Left forelimb (tissue), 1 donor: ENCODE results near the gene ANXA6.
A peak's percentile ranks its signal among the peaks of the same experiment; 100 is the strongest.
"Not testable (repeated sequence)": the region's sequence is repeated elsewhere in the genome, so short reads cannot be mapped to it uniquely, and the experiment has no call there.

Source experiments
- DNase-seq: peaks from one replicate; pipeline ENCODE4 v3.0.0-alpha.2; 2018; ENCODE audit warnings: low spot score

Gene ANXA6

DNA sequence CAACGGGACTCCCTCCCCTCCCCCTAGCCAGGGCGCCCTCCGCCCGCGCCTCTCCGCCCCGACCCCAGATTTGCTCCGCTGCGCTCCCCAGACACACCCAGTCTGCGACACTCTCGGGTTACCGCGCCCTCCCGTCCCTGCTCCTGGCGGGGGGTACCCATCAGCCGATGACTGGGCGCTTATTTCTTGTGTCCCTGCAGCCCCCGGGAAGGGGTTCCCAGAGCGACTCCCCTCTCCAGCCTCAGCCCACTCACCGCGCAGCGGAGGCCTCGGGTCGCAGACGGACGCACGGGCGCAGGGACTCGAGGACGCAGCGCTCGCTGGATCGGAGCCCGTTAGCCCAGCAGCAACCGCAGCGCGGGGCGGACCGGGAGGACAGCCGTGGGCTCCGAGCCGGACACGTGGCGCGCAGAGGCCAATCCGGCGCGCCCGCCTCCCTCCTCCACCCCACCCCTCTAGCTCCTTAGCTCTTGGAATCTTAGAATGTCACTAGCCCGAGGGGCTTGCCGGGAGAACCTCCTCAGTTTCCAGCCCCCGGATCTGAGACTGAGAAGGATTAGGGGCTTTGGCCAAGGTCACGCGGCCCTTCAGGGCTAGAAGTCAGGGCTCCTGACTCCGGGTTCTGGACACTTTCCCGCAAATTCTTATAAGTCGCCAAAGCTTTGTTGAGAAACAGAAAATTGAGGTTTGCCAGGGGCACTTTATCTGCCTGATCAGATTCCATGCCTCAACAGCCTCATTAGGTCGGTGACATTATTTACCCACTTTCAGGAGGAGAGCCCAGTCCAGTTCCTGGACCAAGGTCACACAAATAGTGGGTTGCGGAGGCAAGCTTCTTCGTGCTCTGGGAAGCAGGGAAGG, at the start of gene ANXA6:
Gene ANXA6 (minus strand): TSS at position 354 of the 861 bp plus-strand sequence. CDS start 9,878 bp downstream, outside the sequence.
- peak; percentile 91 for DNase-seq

DNA sequence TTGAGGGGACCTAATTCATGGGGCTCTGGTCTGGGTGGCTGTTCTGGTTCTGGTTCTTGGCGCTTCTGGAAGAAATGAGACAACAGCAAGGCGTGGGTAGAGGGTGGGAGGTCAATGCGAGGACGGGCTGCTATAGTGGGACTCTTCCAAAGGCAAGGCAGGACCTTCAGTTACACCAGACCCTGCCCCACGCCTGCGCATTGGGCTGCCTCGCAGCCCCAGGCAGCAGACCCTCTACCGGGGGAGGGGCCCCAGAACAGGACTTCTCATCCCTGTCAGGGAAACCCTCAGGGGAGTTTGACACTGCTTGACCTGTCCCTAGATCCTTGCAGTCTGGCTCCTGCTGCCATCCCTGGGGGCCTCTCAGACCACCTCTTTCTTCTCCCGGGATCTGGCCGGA, 47.8 kb upstream of the ANXA6 start:
- DNase-seq: no peak

DNA sequence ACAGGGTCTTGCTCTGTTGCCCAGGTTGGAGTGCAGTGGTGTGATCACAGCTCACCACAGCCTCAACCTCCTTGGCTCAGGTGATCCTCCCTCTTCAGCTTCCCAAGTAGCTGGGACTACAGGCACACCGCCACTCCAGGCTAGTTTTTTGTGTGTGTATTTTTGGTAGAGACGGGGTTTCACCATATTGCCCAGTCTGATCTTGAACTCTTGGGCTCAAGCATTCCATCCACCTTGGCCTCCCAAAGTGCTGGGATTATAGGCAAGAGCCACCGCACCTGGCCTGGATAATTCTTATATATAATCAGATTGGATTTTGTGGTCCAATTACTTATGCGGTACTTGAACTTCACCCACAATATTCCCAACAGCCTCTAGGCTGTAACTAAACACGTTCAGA, 46.5 kb upstream of the ANXA6 start:
- no peak for DNase-seq

DNA sequence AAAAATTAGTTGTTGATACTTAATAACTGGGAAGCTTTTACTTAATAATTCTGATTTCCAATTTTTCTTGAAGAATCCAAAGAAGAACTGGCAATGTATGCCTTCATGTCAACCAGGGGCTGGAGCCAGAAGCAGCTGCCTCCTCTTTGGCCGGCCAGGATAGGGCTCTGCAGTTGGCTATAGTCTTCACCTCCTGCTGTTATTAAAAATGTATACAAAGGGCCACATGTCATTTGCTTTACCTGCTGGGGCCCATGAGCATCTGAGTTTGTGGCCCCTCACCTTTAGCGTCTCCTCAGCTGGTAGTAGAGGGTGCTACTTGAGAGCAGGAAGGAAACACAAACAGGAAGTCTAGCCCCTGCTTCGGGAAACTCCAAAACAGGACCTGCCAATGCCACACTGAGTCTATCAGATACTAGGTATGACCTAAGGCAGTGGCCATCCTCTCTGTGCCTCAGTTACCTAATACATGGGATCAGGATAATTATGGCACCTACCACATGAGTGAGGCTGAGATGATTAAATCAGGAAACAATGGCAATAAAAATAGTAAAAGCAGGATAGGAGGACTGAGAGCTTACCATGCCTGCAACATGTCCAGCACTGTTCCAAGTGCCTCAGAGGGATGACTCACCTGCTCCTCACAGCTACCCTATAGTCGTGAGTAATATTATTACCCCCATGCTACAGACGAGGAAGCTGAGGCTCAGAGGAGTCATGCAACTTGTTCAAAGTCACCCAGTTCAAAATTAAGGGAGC, 45.0 kb upstream of the ANXA6 start:
- DNase-seq: no peak

DNA sequence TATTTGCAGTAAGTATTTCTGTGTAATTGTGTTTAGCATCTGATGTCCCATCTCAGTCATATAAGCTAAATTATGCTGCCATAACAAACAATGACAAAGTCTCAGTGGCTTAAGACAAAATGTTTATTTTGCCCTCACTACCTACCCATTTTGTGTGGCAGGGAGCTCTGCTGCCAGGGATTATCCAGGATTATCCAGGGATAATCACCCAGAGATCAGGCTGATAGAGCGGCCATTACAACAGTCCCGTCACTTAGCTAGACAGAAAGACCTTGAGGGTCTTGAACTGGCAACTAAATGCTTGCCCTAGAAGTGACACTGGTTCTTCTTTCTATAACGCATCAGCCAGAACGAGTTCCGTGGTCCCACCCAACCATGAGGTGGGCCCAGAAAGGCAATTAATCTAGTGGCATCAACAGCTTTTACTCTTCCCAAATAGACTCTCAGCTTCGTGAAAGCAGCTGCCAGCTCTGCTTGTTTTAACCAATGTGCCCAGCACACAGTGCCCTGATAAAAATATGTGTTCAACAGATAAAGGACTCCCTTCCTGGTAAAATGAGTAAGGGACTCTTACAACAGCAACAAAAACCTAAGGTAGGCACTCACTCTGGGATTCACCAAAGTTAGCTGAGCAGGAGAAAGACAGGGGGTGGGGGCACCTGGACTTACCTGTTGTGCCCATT, 43.5 kb upstream of the ANXA6 start:
- DNase-seq: no peak

DNA sequence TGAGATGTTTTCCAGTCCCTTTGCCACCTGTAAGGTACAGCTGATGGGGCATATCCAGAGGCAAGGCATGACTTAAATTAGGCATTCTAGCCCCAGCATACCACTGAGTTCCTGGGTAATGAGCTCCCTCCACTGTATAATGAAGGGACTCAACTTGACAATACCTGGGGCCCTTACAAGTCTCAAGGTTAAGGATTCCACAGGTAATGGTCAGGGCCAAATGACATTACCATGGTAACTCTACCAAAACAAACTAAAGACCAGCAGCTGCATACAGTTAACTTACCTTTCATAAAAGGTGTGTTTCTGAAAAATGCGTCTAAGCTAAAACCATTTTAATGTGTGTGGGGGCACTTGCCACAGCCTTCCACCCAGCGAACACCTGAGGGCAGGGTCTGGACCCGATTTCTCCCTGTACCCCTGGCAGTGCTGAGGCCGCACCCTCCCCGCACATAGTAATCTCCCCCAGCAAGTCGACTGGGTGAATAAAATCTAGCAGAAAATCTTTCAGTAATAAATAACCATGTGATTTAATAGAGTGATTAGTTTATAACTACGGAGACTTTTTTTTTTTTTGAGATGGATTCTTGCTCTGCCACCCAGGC, 42.1 kb upstream of the ANXA6 start:
- no peak for DNase-seq

DNA sequence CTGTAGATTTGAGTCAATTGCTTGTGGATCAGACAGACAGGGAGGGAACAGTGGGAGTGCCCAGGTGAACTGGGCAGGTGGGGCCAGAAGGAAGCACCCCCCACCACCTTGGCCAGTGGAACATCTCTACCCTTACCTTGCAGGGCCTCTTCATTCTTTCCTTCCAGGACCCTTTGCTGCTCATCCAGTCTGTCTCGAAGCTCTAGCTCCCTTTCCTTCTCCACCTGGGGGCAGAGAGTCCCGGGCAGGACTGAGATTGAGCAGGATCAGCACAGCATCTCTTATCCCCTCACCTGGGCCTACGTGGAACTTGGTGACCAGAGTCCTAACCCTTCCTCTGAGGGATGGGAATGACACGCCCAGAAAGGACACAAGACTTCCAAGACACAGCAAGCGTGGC, 41.3 kb upstream of the ANXA6 start:
- DNase-seq: no peak

DNA sequence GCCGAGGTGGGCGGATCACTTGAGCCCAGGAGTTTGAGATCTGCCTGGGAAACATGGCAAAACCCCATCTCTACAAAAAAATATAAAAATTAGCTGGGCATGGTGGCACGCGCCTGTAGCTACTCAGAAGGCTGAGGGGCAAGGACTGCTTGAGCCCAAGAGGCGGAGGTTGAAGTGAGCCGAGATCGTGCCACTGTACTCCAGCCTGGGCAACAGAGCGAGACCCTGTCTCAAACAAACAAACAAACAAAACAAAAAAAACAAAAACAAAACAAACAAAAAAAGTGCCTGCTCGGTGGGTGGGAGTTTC, 39.7 kb upstream of the ANXA6 start:
- DNase-seq: not testable (repeated sequence)

DNA sequence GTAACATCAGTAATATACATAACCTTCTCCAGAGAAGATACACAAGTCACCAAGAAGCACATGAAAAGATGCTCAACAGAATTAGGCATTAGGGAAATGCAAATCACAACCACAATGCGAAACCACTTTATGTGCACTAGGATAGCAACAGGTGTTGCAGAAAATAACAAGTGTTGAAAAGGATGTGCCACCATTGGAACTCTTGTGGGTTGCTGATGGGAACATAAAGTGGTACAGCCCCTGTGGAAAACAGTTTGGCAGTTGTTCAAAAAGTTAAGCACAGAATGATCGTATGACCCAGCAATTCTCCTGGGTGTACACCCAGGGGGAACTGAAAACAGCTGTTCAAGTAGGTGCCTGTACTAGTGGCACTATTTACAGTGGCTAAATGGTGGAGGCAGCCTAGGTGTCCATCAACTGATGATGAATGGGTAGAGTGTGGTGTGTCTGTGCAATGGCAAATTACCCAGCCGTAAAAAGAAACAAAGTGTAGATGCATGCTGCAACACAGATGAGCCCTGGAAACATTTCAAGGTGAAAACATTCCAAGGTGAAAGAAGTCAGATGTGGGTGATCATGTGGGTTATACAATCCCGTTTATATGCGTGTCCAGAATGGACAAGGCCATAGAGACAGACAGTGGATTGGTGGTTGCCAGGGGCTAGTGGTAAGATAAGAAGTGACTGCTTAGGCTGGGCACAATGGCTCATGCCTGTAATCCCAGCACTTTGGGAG, 39.1 kb upstream of the ANXA6 start:
- DNase-seq: no peak

DNA sequence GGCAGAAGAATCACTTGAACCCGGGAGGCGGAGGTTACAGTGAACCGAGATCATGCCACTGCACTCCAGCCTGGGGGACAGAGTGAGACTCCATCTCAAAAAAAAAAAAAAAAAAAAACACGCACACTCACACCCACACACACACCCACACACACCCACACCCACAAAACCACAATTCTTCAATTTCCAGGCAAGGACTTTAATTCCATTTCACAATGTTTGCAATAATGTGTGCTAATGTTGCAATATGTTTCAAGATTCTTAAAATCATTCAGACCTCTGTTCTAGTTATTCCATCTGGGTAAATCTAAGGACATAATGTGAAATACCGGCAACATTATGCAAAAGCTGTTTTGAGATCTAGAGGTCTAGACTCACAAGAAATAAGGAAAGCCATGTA, 38.0 kb upstream of the ANXA6 start:
- DNase-seq: no peak

DNA sequence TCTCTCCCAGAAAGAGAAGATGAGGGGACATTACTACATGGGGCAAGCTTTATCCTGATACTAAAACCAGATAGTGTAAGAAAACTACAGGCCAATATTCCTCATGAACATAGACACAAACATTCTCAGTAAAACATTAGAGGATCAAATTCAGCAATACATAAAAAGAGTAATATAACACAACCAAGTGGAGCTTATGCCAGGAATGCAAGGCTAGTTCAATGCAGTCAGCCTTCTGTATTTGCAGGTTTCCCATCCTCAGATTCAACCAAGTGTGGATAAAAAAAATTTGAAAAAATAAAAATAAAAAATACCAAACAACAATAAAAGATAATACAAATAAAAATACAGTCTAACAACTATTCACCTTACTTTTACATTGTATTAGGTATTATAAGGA, 35.0 kb upstream of the ANXA6 start:
- no peak for DNase-seq

DNA sequence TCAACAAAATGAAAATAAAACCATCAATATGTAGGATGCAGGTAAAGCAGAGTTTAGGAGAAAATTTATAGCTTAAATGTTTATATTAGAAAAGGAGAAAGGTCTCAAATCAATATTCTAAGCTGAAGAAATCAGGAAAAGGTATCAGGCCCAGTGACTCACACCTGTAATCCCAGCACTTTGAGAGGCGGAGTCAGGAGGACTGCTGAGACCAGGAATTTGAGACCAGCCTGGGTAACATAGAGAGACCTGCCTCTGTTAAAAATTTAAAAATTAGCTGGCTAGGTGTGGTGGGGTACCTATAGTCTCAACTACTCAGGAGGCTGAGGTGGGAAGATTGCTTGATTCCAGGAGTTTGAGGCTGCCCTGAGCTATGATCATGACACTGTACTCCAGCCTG, 34.1 kb upstream of the ANXA6 start:
- no peak for DNase-seq

DNA sequence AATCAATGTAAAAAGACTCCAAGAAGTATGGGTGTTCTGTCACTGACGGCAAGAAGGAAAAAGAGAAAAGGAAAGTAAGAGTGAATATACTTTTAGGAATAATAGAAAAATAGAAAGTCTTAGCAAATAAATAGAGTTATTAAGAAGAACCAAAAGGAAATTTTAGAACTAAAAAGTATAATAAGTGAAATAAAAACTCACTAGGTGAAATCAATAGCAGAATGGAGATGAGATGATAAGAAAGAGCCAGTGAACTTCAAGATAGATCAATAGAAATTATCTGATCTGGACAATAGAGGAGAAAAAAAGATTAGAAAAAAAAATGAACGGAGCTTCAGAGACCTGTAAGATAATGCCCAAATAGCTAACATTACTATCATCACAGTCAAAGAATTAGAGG, 31.6 kb upstream of the ANXA6 start:
- no peak for DNase-seq

DNA sequence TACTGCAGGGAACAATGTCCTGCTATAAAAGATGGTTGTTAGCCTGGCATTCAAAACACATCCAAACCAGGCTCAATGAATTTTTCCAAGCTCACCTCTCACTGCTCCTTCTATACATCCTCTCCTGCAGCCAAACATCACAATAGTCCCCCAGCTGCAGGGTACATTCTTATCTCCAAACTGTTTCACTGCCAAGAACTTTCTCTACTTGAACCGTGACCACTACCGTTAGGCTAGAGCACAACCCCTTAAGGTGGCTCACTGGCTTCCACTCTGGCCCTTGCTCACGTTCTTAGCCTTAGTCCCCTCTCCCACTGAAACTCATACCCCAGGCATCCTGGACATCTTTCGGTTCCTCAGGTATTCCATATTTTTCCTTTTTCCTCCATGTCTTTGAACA, 29.0 kb upstream of the ANXA6 start:
- no peak for DNase-seq

DNA sequence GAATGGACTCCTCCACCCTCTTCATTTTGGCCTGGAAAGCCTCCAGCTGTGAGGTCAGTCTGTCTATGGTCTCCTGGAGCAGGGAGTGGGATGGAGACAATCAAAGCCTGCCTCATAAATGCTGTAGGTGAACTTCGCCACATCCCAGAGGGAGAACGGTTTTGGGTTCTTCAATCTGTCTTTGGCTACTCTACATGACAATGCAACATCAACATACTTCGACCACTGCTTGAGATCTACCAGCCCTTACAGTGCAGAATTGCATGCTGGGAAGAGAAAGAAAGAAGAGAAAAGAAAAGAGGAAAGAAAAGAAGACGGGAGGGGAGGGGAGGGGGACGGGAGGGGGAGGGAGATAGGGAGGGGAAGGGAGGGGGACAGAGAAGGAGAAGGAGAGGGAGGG, 28.5 kb upstream of the ANXA6 start:
- no peak for DNase-seq

DNA sequence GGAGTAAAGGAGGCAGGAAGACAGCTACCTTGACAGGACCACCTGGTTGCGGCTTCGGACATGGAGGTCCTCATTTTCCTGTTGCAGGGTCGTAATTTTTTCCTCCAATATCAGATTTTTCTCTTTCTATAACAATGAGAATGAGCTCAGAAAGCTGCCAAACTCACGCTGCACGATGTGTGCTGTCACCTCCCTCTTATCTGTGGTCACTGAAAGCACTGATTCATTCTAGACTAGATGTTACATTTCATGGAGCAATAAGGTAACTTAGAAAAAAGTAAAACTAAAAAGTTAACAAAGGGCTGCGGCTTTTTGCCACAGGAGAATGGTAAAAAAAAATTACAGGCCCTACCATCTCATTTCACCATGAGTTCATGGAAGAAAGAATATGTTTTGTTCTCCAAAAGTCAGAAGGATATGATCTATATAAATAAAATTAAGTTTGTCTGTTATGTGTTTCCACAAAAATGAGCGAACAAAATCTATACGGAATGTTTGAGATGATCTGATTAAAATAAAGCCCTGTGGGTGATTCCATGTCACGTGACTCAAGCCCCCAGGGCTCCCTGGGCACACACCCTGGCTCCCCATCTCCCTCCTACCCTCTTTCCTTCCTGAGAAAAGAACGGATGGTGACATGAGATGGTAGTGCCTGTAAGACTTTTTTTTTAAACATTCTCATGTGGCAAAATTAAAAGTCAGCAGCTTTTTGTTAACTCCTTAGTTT, 26.9 kb upstream of the ANXA6 start:
- DNase-seq: no peak

DNA sequence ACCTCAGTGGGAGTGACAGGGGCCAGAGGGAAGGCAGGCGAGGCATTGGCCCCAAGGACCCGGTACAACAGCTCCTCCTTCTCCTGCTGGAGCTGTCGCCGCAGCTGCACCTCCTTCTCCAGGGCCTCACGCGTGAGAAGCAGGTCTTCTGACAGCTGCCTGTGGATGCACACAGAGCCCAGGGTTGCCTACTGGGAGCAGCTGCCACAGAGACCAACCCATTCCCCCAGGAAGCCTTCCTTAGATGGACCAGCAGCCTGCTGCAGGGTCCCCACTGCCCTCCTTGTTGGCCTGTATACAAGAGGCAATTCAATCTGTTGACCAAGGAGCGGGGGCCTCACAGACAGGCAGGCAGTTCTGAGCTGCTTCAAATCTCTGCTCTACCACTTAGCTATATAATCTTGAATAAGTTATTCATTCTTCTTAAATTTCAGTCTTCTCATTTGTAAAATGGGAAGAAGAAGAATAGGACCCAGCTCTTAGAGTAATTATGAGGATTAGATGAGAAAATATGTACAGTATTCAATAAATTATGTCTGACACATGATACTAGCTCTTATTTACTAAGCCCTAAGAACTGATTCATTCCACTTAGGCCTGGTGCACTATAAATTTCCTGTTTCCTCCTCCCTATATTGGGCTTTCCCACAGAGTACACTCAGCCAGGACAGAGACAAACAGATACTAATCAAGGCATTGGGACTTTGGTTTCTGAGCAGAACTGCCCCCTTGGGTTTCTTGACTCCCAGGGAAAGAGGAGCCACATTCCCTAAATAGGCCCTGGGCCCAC, 26.1 kb upstream of the ANXA6 start:
- DNase-seq: no peak

DNA sequence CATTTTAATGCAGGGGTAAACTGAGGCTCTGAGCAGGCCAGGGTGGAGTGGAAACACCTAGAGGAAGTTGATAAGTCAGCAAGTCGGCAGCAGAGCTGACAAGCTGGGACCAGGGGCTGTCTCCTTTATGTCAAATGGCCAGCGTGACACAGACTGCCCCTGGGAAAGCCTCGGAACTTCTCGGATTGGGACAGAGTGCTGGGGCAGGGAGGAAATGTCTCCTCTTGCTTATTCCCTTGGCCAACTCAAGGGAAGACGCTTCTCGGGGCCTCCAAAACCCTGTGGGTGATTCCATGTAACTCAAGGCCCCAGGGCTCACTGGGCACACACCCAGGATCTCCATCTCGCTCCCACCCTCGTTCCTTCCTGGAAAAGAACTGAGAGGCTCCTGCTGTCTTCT, 25.4 kb upstream of the ANXA6 start:
- DNase-seq: no peak

DNA sequence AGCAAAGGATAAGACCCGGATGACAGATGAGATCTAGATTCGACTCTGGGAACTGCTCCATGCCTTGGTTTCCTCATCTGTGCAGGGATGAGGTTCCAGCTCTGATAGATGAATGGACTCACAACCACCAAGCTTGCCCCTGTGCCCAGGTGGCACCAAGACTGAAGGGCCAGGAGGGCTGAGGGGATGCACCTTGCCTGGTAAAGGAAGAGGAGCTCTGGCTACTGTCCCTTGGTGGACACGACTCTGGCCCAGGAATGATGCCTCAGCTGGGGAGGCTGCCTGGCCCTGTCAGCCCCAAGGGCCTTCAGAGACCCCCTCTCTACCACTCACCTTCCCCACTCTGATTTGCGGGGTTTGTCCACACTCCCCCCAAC, 24.9 kb upstream of the ANXA6 start:
- DNase-seq: no peak

DNA sequence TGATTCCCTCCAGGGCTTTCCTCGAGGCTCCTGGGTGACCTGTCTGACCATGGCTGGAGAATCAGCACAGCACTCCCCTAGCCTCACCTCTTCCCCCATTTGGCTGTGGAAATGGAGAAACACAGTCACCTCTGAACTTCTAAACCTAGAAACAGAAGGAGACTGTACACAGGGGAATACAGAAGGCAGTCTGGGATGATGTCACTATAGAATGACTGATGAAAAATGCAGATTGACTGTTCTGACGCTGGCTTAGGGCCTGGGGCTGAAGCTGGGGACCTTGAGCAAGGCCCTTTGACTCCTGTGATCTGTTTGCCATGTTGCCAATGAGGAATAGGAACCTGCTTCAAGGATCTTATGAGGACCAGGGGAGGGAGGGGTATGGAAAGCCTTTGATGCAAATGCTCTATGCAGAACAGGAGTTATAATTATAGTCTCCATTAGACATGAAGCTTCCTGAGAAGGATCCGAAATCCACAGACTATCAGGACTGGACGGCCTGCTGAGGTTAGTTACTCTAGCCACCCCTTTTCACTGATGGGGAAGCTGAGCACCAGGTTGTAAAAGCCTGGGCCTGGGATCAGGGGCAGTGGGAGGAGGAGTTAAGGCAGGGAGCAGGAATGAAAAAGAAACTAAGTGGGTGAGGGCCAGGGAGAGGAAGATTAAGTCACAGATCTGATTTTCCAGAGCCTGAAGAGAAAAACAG, 24.4 kb upstream of the ANXA6 start:
- DNase-seq: no peak
